Hepatocyte (in vitro differentiated cells): ENCODE data around the gene GLRX3. TPM values are rescaled to one million over a fixed set of nuclear protein-coding genes. Genes with fewer than 3 reads are reported as not detected.

Experiments
- DNase-seq: peaks from one replicate; pipeline ENCODE4 v3.0.0-alpha.2; 2016; ENCODE audit warnings: low spot score
- H2AFZ ChIP-seq: fragments of 200-600 bp; sonication (generic); 2 replicates; pipeline ENCODE4 v1.6.0; 2016; ENCODE audit warnings: antibody characterized with exemption, mild to moderate bottlenecking
- H3K27ac ChIP-seq: fragments of 200-600 bp; sonication (generic); 2 replicates; pipeline ENCODE4 v1.5.1; 2016; ENCODE audit warnings: mild to moderate bottlenecking
- H3K27me3 ChIP-seq: fragments of 200-600 bp; sonication (generic); 2 replicates; pipeline ENCODE4 v1.6.1; 2016
- H3K36me3 ChIP-seq: fragments of 200-600 bp; sonication (generic); replicated peaks from 2 replicates; pipeline ENCODE4 v1.5.1; 2016; ENCODE audit warnings: low read depth; ENCODE audit not compliant: insufficient read depth
- H3K4me1 ChIP-seq: fragments of 200-600 bp; sonication (generic); 2 replicates; pipeline ENCODE4 v1.5.1; 2016; ENCODE audit warnings: mild to moderate bottlenecking, moderate library complexity; ENCODE audit not compliant: insufficient read depth
- H3K4me2 ChIP-seq: fragments of 200-600 bp; sonication (generic); 2 replicates; pipeline ENCODE4 v1.6.0; 2016
- H3K4me3 ChIP-seq: fragments of 200-600 bp; sonication (generic); 2 replicates; pipeline ENCODE4 v1.5.1; 2016; ENCODE audit warnings: mild to moderate bottlenecking
- H3K79me2 ChIP-seq: fragments of 200-600 bp; sonication (generic); 2 replicates; pipeline ENCODE4 v1.6.0; 2017; ENCODE audit warnings: mild to moderate bottlenecking
- H3K9me2 ChIP-seq: fragments of 200-600 bp; sonication (generic); replicated peaks from 2 replicates; pipeline ENCODE4 v1.6.0; 2017; ENCODE audit warnings: mild to moderate bottlenecking; ENCODE audit not compliant: insufficient read depth
- H3K9me3 ChIP-seq: fragments of 200-600 bp; sonication (generic); 2 replicates; pipeline ENCODE4 v1.5.1; 2016; ENCODE audit warnings: low read depth, mild to moderate bottlenecking
- H4K20me1 ChIP-seq: fragments of 200-600 bp; sonication (generic); 2 replicates; pipeline ENCODE4 v1.6.0; 2016; ENCODE audit warnings: mild to moderate bottlenecking; ENCODE audit not compliant: insufficient read depth, poor library complexity, severe bottlenecking
- EZH2 ChIP-seq: fragments of 200-600 bp; sonication (generic); IDR thresholded peaks from 2 replicates; pipeline ENCODE4 v1.6.1; 2016; ENCODE audit warnings: antibody characterized with exemption, mild to moderate bottlenecking, borderline replicate concordance
- EZH2phosphoT487 ChIP-seq: fragments of 200-600 bp; sonication (generic); IDR thresholded peaks from one replicate; pipeline ENCODE4 v1.6.1; 2018; ENCODE audit warnings: antibody characterized with exemption, mild to moderate bottlenecking, low read depth, moderate library complexity; ENCODE audit not compliant: unreplicated experiment, severe bottlenecking
- WGBS: methylation state at CpG from one replicate; pipeline ENCODE4 v1.1.6; 2016; ENCODE audit warnings: low lambda C conversion rate; ENCODE audit errors: missing lambda C conversion rate; 5-methylcytosine and 5-hydroxymethylcytosine counted together
- polyA plus RNA-seq: library from polyadenylated mRNA; unstranded; fragments of >200 nt; fragmentation: Nextera tagmentation; extraction: Ambion mirVana; gene quantifications from 2 replicates; pipeline ENCODE4 v1.2.1, GENCODE V29; 2016
- total RNA-seq: library from RNA; depleted of rRNA; stranded (reverse); fragments of >200 nt; gene quantifications from 2 replicates; pipeline ENCODE4 v1.2.3, GENCODE V29; 2014
- TF ChIP-seq, protein P1 (sequence below): fragments of 200-600 bp; sonication (generic); IDR thresholded peaks from 2 replicates; pipeline ENCODE4 v1.5.1; 2016; ENCODE audit warnings: antibody characterized with exemption, mild to moderate bottlenecking; ENCODE audit not compliant: poor library complexity

GLRX3 gene
- total and polyA plus RNA-seq, 2 experiments from 2014 or later: 90.6 to 100 TPM

DNA sequence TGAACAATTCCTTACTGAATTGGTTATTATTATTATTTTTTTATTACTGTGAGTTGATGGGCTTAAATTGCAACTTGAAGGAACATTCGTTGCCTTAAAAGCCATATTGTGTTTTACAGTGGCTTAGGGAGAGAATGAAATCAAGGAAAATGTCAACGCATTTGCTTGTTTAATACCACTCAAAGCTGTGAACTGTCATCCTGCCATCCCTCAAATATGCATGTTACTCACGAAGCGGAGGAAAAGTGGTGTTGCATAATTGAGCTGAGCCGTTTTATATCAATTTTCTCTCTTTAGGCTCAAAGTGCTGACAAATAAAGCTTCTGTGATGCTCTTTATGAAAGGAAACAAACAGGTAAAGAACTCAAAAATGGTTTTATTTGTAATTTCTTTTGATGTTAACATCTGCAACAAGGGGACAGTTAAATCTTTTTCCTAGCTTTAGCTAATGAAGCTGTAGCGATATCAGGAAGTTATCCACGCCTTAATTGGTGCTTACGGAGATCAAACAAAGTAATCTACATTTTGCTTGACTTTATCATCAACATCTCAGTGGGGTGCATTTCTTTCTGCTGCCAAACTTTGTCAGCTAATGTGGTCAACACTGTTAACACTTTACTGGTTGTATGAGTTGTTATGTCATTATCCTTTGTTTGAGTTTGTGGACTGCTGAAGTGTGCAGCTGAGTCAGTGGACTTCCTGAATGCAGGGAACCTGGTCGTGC is 33.1 kb downstream of the GLRX3 start:
- no peak for DNase-seq
- H3K9me3 ChIP-seq: no peaks in the 10 kb centered on the region
- peaks cover 16% of the 10 kb centered on the region for H3K79me2 ChIP-seq
- no peak overlapping the region for H3K4me2 ChIP-seq
- no peak overlapping the region for H3K4me3 ChIP-seq
- no peaks in the 10 kb centered on the region for H3K4me1 ChIP-seq
- no peaks in the 10 kb centered on the region for H3K27me3 ChIP-seq
- H3K27ac ChIP-seq: no peak overlapping the region
- 77% methylated on average over 9 of the region's 9 CpGs for WGBS
- TF ChIP-seq EZH2: no peak
- TF ChIP-seq EZH2phosphoT487: no peak
- TF ChIP-seq, protein P1, sequence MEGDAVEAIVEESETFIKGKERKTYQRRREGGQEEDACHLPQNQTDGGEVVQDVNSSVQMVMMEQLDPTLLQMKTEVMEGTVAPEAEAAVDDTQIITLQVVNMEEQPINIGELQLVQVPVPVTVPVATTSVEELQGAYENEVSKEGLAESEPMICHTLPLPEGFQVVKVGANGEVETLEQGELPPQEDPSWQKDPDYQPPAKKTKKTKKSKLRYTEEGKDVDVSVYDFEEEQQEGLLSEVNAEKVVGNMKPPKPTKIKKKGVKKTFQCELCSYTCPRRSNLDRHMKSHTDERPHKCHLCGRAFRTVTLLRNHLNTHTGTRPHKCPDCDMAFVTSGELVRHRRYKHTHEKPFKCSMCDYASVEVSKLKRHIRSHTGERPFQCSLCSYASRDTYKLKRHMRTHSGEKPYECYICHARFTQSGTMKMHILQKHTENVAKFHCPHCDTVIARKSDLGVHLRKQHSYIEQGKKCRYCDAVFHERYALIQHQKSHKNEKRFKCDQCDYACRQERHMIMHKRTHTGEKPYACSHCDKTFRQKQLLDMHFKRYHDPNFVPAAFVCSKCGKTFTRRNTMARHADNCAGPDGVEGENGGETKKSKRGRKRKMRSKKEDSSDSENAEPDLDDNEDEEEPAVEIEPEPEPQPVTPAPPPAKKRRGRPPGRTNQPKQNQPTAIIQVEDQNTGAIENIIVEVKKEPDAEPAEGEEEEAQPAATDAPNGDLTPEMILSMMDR: no peak
- no peaks in the 10 kb centered on the region for H3K36me3 ChIP-seq
- H4K20me1 ChIP-seq: no peaks in the 10 kb centered on the region
- H2AFZ ChIP-seq: no peak overlapping the region
- H3K9me2 ChIP-seq: no peaks in the 10 kb centered on the region

DNA sequence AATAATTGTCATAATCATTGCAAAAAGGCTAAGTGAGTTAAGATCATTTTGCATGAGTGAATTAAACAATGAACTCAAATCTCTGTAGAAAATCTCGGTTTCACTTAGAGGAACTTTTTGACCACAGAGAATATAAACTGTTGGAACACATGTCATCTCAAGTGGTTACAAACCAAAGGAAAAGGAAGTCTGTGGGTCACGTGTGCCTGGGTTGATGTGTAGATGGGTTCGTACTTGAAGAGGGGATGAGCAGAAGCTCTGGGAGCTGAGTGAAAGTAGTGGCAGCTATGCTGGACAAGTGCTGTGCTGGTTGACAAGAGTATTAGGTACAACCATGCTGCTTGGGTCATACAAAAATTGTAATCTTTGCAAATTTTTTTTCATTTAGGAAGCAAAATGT is 35.0 kb downstream of the GLRX3 start:
- no peaks in the 10 kb centered on the region for H3K9me3 ChIP-seq
- H3K27me3 ChIP-seq: no peaks in the 10 kb centered on the region
- peaks cover 8% of the 10 kb centered on the region for H3K79me2 ChIP-seq
- DNase-seq: no peak
- H3K9me2 ChIP-seq: no peaks in the 10 kb centered on the region
- H3K4me3 ChIP-seq: no peak overlapping the region
- TF ChIP-seq, protein P1: no peak
- TF ChIP-seq EZH2: no peak
- TF ChIP-seq EZH2phosphoT487: no peak
- no peak overlapping the region for H3K4me2 ChIP-seq
- no peaks in the 10 kb centered on the region for H3K4me1 ChIP-seq
- no peak overlapping the region for H2AFZ ChIP-seq
- H3K36me3 ChIP-seq: no peaks in the 10 kb centered on the region
- WGBS: 95% methylated on average over 3 of the region's 3 CpGs
- H3K27ac ChIP-seq: no peak overlapping the region
- no peaks in the 10 kb centered on the region for H4K20me1 ChIP-seq

DNA sequence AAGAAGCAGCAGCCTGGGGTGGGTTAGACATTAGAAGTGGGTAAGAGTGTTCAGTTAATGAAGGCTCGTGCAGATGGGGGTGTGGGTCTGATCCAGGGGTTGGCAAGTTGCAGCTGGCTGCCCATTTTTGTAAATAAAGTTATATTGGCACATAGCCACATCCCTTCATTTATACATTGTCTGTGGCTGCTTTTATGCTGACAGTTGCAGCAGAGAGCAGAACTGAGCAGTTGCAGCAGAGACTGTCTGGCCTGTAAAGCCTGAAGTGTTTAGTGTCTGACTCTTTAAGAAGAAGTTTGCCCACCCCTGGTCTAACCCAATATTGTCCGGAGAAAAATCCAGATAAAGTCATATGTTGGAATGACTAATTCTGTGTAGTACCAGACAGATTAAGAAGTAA is 38.1 kb downstream of the GLRX3 start:
- H2AFZ ChIP-seq: no peak overlapping the region
- H3K4me3 ChIP-seq: no peak overlapping the region
- no peaks in the 10 kb centered on the region for H3K27me3 ChIP-seq
- no peak overlapping the region for H3K4me2 ChIP-seq
- no peaks in the 10 kb centered on the region for H3K36me3 ChIP-seq
- H3K27ac ChIP-seq: no peak overlapping the region
- H3K4me1 ChIP-seq: no peaks in the 10 kb centered on the region
- no peaks in the 10 kb centered on the region for H4K20me1 ChIP-seq
- no peaks in the 10 kb centered on the region for H3K9me2 ChIP-seq
- 73% methylated on average over 2 of the region's 2 CpGs for whole genome bisulfite sequencing
- H3K79me2 ChIP-seq: peaks cover 4% of the 10 kb centered on the region
- H3K9me3 ChIP-seq: no peaks in the 10 kb centered on the region
- no peak for DNase-seq
- TF ChIP-seq EZH2: no peak
- no peak for TF ChIP-seq EZH2phosphoT487
- TF ChIP-seq, protein P1: no peak
